ENCODE data around the gene CTNNA2. TPM values are rescaled to one million over a fixed set of nuclear protein-coding genes. Genes with fewer than 3 reads are reported as not detected.

Gene CTNNA2
- total RNA-seq, 1 donor from 2014 or later, result 0.13 TPM

GRCh38 chr2:79832511-79833234 is 319.8 kb downstream of the CTNNA2 start:
- no peak for DNase-seq (ENCODE audit: low spot score)
- intact Hi-C loops (cut with DNase I), result no loop called here

- DNase-seq (ENCODE audit: low spot score), result no peak
- intact Hi-C loops (cut with DNase I), result no loop called here
Observed at GRCh38 chr2:79833235-79833878, 320.5 kb downstream of the CTNNA2 start.

GRCh38 chr2:79835911-79836310 is 323.1 kb downstream of the CTNNA2 start:
- no peak for DNase-seq (ENCODE audit: low spot score)
- intact Hi-C loops (cut with DNase I), result no loop called here

- intact Hi-C loops (cut with DNase I), result no loop called here
Observed at GRCh38 chr2:79844011-79844410, 331.2 kb downstream of the CTNNA2 start.

GRCh38 chr2:79846878-79847277 is 334.0 kb downstream of the CTNNA2 start:
- no peak for DNase-seq (ENCODE audit: low spot score)
- intact Hi-C loops (cut with DNase I), result no loop called here

More at GRCh38 chr2:79844011-79844410, 331.2 kb downstream of the CTNNA2 start:
- DNase-seq (ENCODE audit: low spot score), result no peak

GRCh38 chr2:79849241-79849640 is 336.4 kb downstream of the CTNNA2 start:
- intact Hi-C loops (cut with DNase I), result no loop called here
- no peak for DNase-seq (ENCODE audit: low spot score)

- intact Hi-C loops (cut with DNase I), result no loop called here
- DNase-seq (ENCODE audit: low spot score), result no peak
Observed at GRCh38 chr2:79849949-79850348, 337.1 kb downstream of the CTNNA2 start.

- no peak for DNase-seq (ENCODE audit: low spot score)
- intact Hi-C loops (cut with DNase I), result no loop called here
Observed at GRCh38 chr2:79850912-79851311, 338.1 kb downstream of the CTNNA2 start.

- no peak for DNase-seq (ENCODE audit: low spot score)
- intact Hi-C loops (cut with DNase I), result no loop called here
Observed at GRCh38 chr2:79855264-79856006, 342.6 kb downstream of the CTNNA2 start.

GRCh38 chr2:79857888-79858287 is 345.0 kb downstream of the CTNNA2 start:
- no peak for DNase-seq (ENCODE audit: low spot score)
- intact Hi-C loops (cut with DNase I), result no loop called here

- intact Hi-C loops (cut with DNase I), result no loop called here
- no peak for DNase-seq (ENCODE audit: low spot score)
Observed at GRCh38 chr2:79860228-79861058, 347.6 kb downstream of the CTNNA2 start.

- no peak for DNase-seq (ENCODE audit: low spot score)
- intact Hi-C loops (cut with DNase I), result no loop called here
Observed at GRCh38 chr2:79861059-79861374, 348.2 kb downstream of the CTNNA2 start.

GRCh38 chr2:79862756-79863155 is 349.9 kb downstream of the CTNNA2 start:
- DNase-seq (ENCODE audit: low spot score), result no peak
- intact Hi-C loops (cut with DNase I), result no loop called here

GRCh38 chr2:79872656-79873055 is 359.8 kb downstream of the CTNNA2 start:
- intact Hi-C loops (cut with DNase I), result no loop called here
- no peak for DNase-seq (ENCODE audit: low spot score)

- no peak for DNase-seq (ENCODE audit: low spot score)
- intact Hi-C loops (cut with DNase I), result no loop called here
Observed at GRCh38 chr2:79874015-79874414, 361.2 kb downstream of the CTNNA2 start.

- intact Hi-C loops (cut with DNase I), result no loop called here
- no peak for DNase-seq (ENCODE audit: low spot score)
Observed at GRCh38 chr2:79876430-79876829, 363.6 kb downstream of the CTNNA2 start.

GRCh38 chr2:79882548-79882947 is 369.7 kb downstream of the CTNNA2 start:
- no peak for DNase-seq (ENCODE audit: low spot score)
- intact Hi-C loops (cut with DNase I), result no loop called here

- no peak for DNase-seq (ENCODE audit: low spot score)
- intact Hi-C loops (cut with DNase I), result no loop called here
Observed at GRCh38 chr2:79887747-79888374, 375.0 kb downstream of the CTNNA2 start.

- intact Hi-C loops (cut with DNase I), result no loop called here
Observed at GRCh38 chr2:79892123-79892522, 379.3 kb downstream of the CTNNA2 start.

GRCh38 chr2:79899196-79899595 is 386.3 kb downstream of the CTNNA2 start:
- intact Hi-C loops (cut with DNase I), result no loop called here
- no peak for DNase-seq (ENCODE audit: low spot score)

More at GRCh38 chr2:79892123-79892522, 379.3 kb downstream of the CTNNA2 start:
- DNase-seq (ENCODE audit: low spot score), result no peak
